Measurements from ENCODE around the gene ICA1. TPM values are rescaled to one million over a fixed set of nuclear protein-coding genes. Genes with fewer than 3 reads are reported as not detected.

ICA1 gene
- polyA plus RNA-seq, 4 donors = 32.1 to 65.5 (median 45.7) TPM

DNA sequence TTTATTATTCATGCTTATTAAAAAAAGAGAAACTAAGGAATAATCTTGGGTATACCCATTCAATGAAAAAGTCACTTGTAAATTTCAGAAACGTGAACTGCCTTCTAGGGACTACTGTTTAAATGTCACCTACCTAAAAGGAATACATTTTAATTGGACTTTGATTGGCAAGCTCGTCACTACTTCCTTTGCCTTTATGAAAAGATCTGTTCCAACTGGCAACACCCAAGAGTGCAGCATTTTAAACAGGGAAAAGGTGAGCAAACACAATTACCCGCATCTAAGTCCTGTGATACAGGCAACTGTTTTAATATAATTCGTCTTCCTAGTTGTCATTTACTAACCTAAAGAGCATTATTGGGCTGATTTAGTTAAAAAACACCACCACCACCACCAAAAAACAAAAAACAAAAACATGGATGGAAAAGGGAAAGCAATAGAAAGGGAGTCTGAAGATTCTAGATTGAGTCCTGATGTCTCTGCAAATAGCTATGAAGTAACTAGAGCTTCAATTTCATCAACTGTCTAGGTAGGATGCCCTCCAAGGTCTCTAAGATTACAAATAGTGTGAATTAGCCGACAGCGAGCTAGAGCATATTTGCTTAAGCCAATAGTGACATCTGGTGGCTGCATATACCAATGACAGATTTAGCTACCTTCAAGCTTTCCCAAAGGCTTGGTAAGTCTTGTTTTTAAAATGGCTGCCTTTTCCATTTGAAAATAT is 33.8 kb upstream of the ICA1 start:
- DNase-seq (peak; percentile 86 to 88), FAIRE-seq (peak; percentile 33)
- no peak overlapping the region for H3K4me3 ChIP-seq (ENCODE audit: low read depth in 1 of 3, low read length in 3 of 3)
- H3K27me3 ChIP-seq (ENCODE audit: control insufficient read depth in 3 of 3, insufficient read depth in 3 of 3, low read length in 3 of 3) = no peaks in the 10 kb centered on the region
- no peak overlapping the region for H3K27ac ChIP-seq (ENCODE audit: low read depth in 1 of 3, low read length in 2 of 3)
- no peaks in the 10 kb centered on the region for H3K36me3 ChIP-seq (ENCODE audit: control insufficient read depth in 3 of 3, insufficient read depth in 2 of 3, low read depth in 1 of 3, low read length in 3 of 3)
- WGBS, 3 donors = 9 to 35% (median 19%) methylated on average over 6 of the region's 6 CpGs
- H3K9me3 ChIP-seq (ENCODE audit: control insufficient read depth in 2 of 2, insufficient read depth in 1 of 2, low read depth in 1 of 2, low read length in 1 of 2) = no peaks in the 10 kb centered on the region
- peaks cover 0 to 3% (median 0%) of the 10 kb centered on the region in 3 donors for H3K4me1 ChIP-seq (ENCODE audit: control insufficient read depth in 3 of 3, insufficient read depth in 2 of 3, low read depth in 1 of 3, low read length in 2 of 3)

DNA sequence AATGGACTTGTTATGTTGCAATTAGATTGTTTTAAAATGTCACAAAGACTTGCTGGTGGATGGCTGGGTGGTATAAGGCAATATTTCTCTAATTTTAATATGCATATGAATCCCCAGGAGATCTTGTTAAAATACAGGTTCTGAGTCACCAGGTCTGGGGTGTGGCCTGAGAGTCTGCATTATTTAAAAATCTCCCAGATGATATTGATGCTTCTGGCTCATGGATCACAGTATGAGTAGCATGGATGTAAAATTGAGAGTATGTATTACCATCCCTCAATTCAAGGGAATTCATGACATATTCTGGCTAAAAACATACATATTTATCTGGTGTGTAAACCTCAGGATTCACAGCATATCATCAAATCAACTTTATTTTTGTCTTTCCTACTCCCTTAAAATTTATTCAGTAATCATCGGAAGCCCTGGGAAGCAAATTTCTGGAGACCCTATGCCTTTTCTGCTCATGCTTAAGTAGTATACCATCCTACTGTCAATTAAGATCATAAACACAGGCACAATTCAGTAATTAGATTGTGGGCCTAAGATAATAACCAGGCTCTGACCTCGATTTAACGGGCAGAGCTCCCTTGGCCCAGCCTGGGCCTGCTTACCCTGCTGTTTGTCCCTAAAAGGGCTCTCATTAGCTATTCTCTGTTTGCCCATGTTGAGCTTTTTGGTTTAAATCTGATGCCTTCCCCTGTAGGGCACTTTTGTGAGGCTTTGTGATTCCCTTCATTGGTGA is 29.6 kb upstream of the ICA1 start:
- H3K36me3 ChIP-seq (ENCODE audit: control insufficient read depth in 3 of 3, insufficient read depth in 2 of 3, low read depth in 1 of 3, low read length in 3 of 3) = no peaks in the 10 kb centered on the region
- FAIRE-seq (no peak), DNase-seq (no peak)
- no peaks in the 10 kb centered on the region for H3K9me3 ChIP-seq (ENCODE audit: control insufficient read depth in 2 of 2, insufficient read depth in 1 of 2, low read depth in 1 of 2, low read length in 1 of 2)
- no peaks in the 10 kb centered on the region for H3K27me3 ChIP-seq (ENCODE audit: control insufficient read depth in 3 of 3, insufficient read depth in 3 of 3, low read length in 3 of 3)
- no peak overlapping the region for H3K4me3 ChIP-seq (ENCODE audit: low read depth in 1 of 3, low read length in 3 of 3)
- peaks cover 0 to 3% (median 0%) of the 10 kb centered on the region in 3 donors for H3K4me1 ChIP-seq (ENCODE audit: control insufficient read depth in 3 of 3, insufficient read depth in 2 of 3, low read depth in 1 of 3, low read length in 2 of 3)
- WGBS, 3 donors = 46 to 73% (median 65%) methylated on average over 3 of the region's 3 CpGs
- no peak overlapping the region for H3K27ac ChIP-seq (ENCODE audit: low read depth in 1 of 3, low read length in 2 of 3)

DNA sequence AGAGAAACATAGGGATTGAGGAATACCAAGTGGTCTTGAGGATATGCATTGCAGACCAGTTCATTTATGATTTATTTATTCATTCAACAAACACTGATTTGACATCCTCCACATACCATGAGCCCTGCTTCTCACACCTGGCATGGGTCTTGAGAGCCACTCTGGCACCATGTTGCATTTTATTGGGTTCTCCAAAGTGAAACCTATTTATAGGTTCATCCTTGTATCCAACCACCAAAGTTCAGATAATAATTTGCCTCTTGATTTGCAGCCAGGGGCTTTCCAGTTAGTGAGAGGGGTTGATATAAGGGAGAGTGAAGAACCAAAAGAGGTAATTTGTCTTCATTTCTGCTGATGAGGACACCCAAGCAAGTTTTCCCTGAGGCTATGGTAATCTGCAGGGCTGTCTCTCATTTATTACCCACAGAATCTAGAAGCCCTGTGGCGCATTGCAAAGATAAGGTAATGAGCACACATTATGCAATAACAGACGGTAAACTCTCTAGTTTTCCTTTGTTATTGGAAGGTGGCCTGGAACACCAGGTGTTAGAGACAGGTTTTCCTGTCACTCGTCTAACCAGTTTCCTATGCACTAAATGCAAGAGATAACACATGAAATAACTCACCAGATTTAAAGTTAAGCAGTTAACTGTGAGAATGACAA is 28.8 kb upstream of the ICA1 start:
- Histone ChIP-seq H3K27ac (ENCODE audit: low read depth in 1 of 3, low read length in 2 of 3) (no peak overlapping the region), H3K4me1 (ENCODE audit: control insufficient read depth in 3 of 3, insufficient read depth in 2 of 3, low read depth in 1 of 3, low read length in 2 of 3) (peaks cover 0 to 3% (median 0%) of the 10 kb centered on the region in 3 donors), H3K4me3 (ENCODE audit: low read depth in 1 of 3, low read length in 3 of 3) (no peak overlapping the region), H3K36me3 (ENCODE audit: control insufficient read depth in 3 of 3, insufficient read depth in 2 of 3, low read depth in 1 of 3, low read length in 3 of 3) (no peaks in the 10 kb centered on the region), H3K27me3 (ENCODE audit: control insufficient read depth in 3 of 3, insufficient read depth in 3 of 3, low read length in 3 of 3) (no peaks in the 10 kb centered on the region), H3K9me3 (ENCODE audit: control insufficient read depth in 2 of 2, insufficient read depth in 1 of 2, low read depth in 1 of 2, low read length in 1 of 2) (no peaks in the 10 kb centered on the region)
- DNase-seq (peak; percentile 73 to 82), FAIRE-seq (no peak)
- WGBS, 3 donors = 14 to 44% (median 24%) methylated on average over 3 of the region's 3 CpGs

DNA sequence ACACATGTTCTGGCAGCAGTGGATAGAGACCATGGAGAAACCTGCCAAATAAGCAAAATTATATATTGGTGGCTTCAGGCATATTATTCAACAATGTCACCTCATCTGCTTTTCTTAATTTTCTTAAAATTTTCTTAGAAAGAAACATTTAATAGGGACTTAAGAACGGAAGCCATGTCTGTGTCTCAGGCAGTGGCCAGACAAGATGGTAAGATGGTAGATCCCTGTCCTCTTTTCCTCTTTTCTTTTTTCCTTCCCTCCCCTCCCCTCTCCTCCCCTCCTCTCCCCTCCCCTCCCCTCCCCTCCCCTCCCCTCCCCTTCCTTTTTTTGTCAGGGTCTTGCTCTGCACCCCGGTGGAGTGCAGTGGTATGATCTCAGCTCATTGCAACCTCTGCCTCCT is 24.2 kb upstream of the ICA1 start:
- Histone ChIP-seq H3K9me3 (ENCODE audit: control insufficient read depth in 2 of 2, insufficient read depth in 1 of 2, low read depth in 1 of 2, low read length in 1 of 2) (no peaks in the 10 kb centered on the region), H3K27me3 (ENCODE audit: control insufficient read depth in 3 of 3, insufficient read depth in 3 of 3, low read length in 3 of 3) (no peaks in the 10 kb centered on the region), H3K4me1 (ENCODE audit: control insufficient read depth in 3 of 3, insufficient read depth in 2 of 3, low read depth in 1 of 3, low read length in 2 of 3) (peaks cover 0 to 2% (median 0%) of the 10 kb centered on the region in 3 donors), H3K27ac (ENCODE audit: low read depth in 1 of 3, low read length in 2 of 3) (no peak overlapping the region), H3K4me3 (ENCODE audit: low read depth in 1 of 3, low read length in 3 of 3) (no peak overlapping the region), H3K36me3 (ENCODE audit: control insufficient read depth in 3 of 3, insufficient read depth in 2 of 3, low read depth in 1 of 3, low read length in 3 of 3) (no peaks in the 10 kb centered on the region)
- 85 to 100% (median 88%) methylated on average over 1 to 2 of the region's 2 CpGs for WGBS, 3 donors
- DNase-seq (no peak), FAIRE-seq (no peak)

DNA sequence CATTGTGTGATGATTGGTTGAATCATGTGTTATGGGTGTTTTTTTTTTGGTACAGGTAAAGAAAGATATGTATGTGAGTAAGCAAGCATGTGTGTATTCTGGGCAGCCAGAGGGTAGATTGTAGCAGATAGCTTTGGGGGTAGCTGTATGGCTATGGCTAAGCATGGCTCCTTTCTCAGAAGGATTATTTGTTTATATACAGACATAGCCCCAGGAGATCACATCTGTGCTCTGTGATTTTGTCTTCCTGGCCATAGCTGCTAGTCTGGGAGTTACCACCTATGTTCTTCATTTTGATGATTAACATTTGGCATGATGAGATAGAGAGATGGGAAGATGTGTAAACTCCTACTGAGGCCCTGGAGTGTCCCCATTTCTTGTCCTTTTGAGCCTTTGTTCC is 23.2 kb upstream of the ICA1 start:
- Histone ChIP-seq H3K4me3 (ENCODE audit: low read depth in 1 of 3, low read length in 3 of 3) (no peak overlapping the region), H3K36me3 (ENCODE audit: control insufficient read depth in 3 of 3, insufficient read depth in 2 of 3, low read depth in 1 of 3, low read length in 3 of 3) (no peaks in the 10 kb centered on the region), H3K27me3 (ENCODE audit: control insufficient read depth in 3 of 3, insufficient read depth in 3 of 3, low read length in 3 of 3) (no peaks in the 10 kb centered on the region), H3K9me3 (ENCODE audit: control insufficient read depth in 2 of 2, insufficient read depth in 1 of 2, low read depth in 1 of 2, low read length in 1 of 2) (no peaks in the 10 kb centered on the region), H3K27ac (ENCODE audit: low read depth in 1 of 3, low read length in 2 of 3) (no peak overlapping the region), H3K4me1 (ENCODE audit: control insufficient read depth in 3 of 3, insufficient read depth in 2 of 3, low read depth in 1 of 3, low read length in 2 of 3) (peaks cover 0 to 2% (median 0%) of the 10 kb centered on the region in 3 donors)
- DNase-seq (no peak), FAIRE-seq (no peak)

DNA sequence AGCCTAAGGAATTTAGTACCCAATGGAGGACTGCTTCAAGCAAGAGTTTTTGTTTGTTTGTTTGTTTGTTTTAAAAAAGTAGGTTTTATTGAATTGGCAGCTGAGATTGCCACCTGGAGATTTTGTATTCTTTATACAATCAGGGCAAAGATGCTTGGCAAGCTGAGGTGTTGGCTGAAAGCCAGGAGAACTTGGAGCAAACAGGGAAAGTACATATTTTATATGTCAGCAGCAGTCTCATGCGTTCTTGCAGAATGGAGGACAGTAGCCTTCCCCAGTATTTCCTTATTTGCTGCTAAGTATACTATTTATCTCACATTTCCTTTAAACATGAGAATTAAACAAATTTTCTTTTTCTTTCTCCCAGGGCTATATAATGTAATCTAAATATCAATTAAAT is 22.6 kb upstream of the ICA1 start:
- 14 to 40% (median 20%) methylated on average over 1 of the region's 1 CpG for WGBS, 3 donors
- Histone ChIP-seq H3K27me3 (ENCODE audit: control insufficient read depth in 3 of 3, insufficient read depth in 3 of 3, low read length in 3 of 3) (no peaks in the 10 kb centered on the region), H3K27ac (ENCODE audit: low read depth in 1 of 3, low read length in 2 of 3) (no peak overlapping the region), H3K36me3 (ENCODE audit: control insufficient read depth in 3 of 3, insufficient read depth in 2 of 3, low read depth in 1 of 3, low read length in 3 of 3) (no peaks in the 10 kb centered on the region), H3K9me3 (ENCODE audit: control insufficient read depth in 2 of 2, insufficient read depth in 1 of 2, low read depth in 1 of 2, low read length in 1 of 2) (no peaks in the 10 kb centered on the region), H3K4me1 (ENCODE audit: control insufficient read depth in 3 of 3, insufficient read depth in 2 of 3, low read depth in 1 of 3, low read length in 2 of 3) (peaks cover 0 to 2% (median 0%) of the 10 kb centered on the region in 3 donors), H3K4me3 (ENCODE audit: low read depth in 1 of 3, low read length in 3 of 3) (no peak overlapping the region)
- DNase-seq (peak; percentile 23 to 57), FAIRE-seq (no peak)

DNA sequence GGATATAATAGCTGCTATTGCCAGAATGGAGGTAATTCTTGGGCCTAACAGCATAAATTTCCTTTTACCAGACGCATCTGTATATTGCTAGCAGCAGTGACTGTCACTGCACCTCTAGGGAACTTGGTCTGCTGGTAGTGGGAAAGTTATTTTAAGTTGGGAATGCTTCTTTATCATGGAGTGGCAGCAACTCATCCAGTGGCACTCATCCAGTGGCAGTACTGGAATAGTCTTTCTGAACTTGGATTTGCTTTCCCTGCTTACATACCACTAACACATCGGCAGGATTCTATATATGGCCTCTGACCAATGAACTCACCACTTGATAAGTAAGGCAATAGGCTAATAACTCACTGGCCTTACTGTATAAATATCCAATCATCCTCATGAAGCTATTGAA is 22.0 kb upstream of the ICA1 start:
- DNase-seq (peak in 1 of 2 donors; percentile 63), FAIRE-seq (no peak)
- no peak overlapping the region for H3K27ac ChIP-seq (ENCODE audit: low read depth in 1 of 3, low read length in 2 of 3)
- no peaks in the 10 kb centered on the region for H3K27me3 ChIP-seq (ENCODE audit: control insufficient read depth in 3 of 3, insufficient read depth in 3 of 3, low read length in 3 of 3)
- H3K36me3 ChIP-seq (ENCODE audit: control insufficient read depth in 3 of 3, insufficient read depth in 2 of 3, low read depth in 1 of 3, low read length in 3 of 3) = no peaks in the 10 kb centered on the region
- no peaks in the 10 kb centered on the region for H3K9me3 ChIP-seq (ENCODE audit: control insufficient read depth in 2 of 2, insufficient read depth in 1 of 2, low read depth in 1 of 2, low read length in 1 of 2)
- H3K4me3 ChIP-seq (ENCODE audit: low read depth in 1 of 3, low read length in 3 of 3) = no peak overlapping the region
- peaks cover 0 to 2% (median 0%) of the 10 kb centered on the region in 3 donors for H3K4me1 ChIP-seq (ENCODE audit: control insufficient read depth in 3 of 3, insufficient read depth in 2 of 3, low read depth in 1 of 3, low read length in 2 of 3)
- WGBS, 3 donors = 54 to 67% (median 59%) methylated on average over 2 of the region's 2 CpGs

DNA sequence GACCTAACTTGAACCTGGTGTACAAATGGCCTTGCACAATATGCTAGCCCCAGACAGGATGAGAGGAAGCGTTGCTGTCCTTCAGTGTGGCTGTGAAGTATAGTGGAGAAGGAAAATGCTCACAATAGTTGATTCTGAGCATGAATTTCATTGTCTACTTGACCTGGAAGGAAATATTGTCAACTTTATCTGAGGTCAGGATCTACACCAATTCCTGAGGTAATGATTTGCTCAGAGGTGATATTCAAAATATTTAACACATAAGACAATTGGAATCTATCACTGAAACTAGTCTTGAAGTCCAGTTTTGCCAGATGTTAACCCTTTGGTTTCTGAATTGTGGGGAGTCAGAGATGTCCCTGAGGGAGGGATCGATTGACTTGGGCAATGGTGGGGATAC is 20.9 kb upstream of the ICA1 start:
- H3K9me3 ChIP-seq (ENCODE audit: control insufficient read depth in 2 of 2, insufficient read depth in 1 of 2, low read depth in 1 of 2, low read length in 1 of 2) = no peaks in the 10 kb centered on the region
- H3K4me1 ChIP-seq (ENCODE audit: control insufficient read depth in 3 of 3, insufficient read depth in 2 of 3, low read depth in 1 of 3, low read length in 2 of 3) = peaks cover 0 to 2% (median 0%) of the 10 kb centered on the region in 3 donors
- no peaks in the 10 kb centered on the region for H3K27me3 ChIP-seq (ENCODE audit: control insufficient read depth in 3 of 3, insufficient read depth in 3 of 3, low read length in 3 of 3)
- H3K36me3 ChIP-seq (ENCODE audit: control insufficient read depth in 3 of 3, insufficient read depth in 2 of 3, low read depth in 1 of 3, low read length in 3 of 3) = no peaks in the 10 kb centered on the region
- DNase-seq (no peak), FAIRE-seq (no peak)
- H3K4me3 ChIP-seq (ENCODE audit: low read depth in 1 of 3, low read length in 3 of 3) = no peak overlapping the region
- no peak overlapping the region for H3K27ac ChIP-seq (ENCODE audit: low read depth in 1 of 3, low read length in 2 of 3)
- WGBS, 3 donors = 79 to 94% (median 91%) methylated on average over 2 of the region's 2 CpGs
